Breast epithelium (tissue), 3 donors: ENCODE data around the gene RTCA.

Experiments used
- CTCF ChIP-seq, 3 donors: fragments of 450-650 bp; IDR thresholded peaks; one replicate each; pipeline ENCODE4 v1.5.1; 2016 to 2017; ENCODE audit warnings: antibody characterized with exemption in 3 of 3, mild to moderate bottlenecking in 3 of 3, moderate library complexity in 3 of 3
- POLR2A ChIP-seq: fragments of 450-650 bp; IDR thresholded peaks from one replicate; pipeline ENCODE4 v1.6.1; 2016; ENCODE audit warnings: antibody characterized with exemption, mild to moderate bottlenecking, moderate library complexity
- POLR2AphosphoS5 ChIP-seq, 3 donors: sonication (generic); formaldehyde crosslinking; IDR thresholded peaks; one replicate each; pipeline ENCODE4 v1.6.1; 2017; ENCODE audit warnings: antibody characterized with exemption in 3 of 3

DNA sequence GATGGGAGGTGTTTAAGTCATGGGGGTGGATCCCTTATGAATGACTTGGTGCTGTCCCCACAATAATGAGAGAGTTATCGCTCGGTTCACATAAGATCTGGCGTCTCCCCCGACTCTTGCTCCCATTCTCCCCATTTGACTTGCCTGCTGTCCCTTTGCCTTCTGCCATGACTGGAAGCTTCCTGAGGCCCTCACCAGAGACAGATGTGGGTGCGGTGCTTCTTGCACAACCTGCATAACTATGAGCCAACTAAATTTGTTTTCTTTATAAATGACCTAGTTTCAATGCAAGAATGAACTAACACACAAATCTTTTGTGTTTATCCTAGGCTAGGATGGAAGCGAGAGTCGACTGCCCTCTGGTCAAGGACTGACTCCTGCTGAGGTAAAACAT, 55.1 kb downstream of the RTCA start:
- no peak for TF ChIP-seq CTCF (IDR thresholded peaks at IDR 0.05)
- TF ChIP-seq POLR2A = no peak
- no peak for TF ChIP-seq POLR2AphosphoS5 (IDR thresholded peaks at IDR 0.05)
